ENCODE results near the gene PRPF19. TPM values are rescaled to one million over a fixed set of nuclear protein-coding genes. Genes with fewer than 3 reads are reported as not detected.

The PRPF19 gene
- total and polyA plus RNA-seq, 10 of the 15 experiments (the other 5 are each of a cell fraction or from before 2014, with no cell fraction given), result 8.7 to 170 (median 61.3) TPM

DNA sequence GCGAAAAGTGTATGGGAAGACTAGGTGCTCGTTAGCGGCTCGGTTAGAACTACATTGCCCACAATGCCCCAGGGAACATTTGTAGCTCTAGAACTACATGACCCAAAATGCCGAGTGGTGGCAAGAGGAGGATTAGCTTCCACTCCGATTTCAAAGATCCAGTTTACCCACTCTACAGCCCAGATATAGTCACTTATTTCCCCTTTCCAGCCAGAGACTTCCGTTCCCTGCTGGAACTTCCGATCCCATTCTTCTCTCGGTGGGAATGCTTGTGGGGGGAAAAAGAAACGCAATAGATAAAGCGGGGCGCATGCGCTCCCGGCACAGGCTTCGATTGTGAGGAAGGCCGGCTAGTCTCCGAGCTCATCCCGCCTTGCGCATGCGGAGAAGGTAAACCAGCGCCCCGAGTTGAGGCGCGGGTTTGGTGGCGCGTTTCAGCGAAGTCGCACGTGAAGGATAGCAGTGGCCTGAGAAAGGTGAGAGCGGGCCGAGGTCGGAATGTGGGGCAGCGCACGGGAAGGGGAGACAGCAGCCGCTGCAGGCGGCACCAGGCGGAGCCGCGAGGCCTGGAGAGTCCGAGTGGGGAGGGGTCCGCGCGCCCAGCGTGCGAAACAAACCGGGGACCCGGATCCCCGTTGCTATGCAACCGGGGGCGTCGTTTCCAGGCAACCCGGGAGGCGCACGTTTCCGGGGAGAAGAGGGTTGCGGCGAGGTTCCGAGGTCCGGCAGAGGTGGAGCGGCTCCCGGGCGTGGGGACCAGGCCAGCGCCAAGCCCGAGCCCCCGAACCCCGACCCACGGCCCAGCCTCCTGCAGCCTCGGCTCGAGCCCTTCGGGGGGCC lies 7.6 kb upstream of the PRPF19 start, which contains the start of gene TMEM109 (continued):
- TF ChIP-seq SMAD1 (IDR thresholded peaks at IDR 0.05; ENCODE audit: low read depth, partially characterized antibody) (no peak), RB1 (IDR thresholded peaks at IDR 0.05; ENCODE audit: borderline replicate concordance) (no peak), JUND (IDR thresholded peaks at IDR 0.05; ENCODE audit: low read depth, low read length) (no peak), POLR2A (IDR thresholded peaks at IDR 0.05; ENCODE audit: low read depth, low read length) (peak; percentile 70), NBN (IDR thresholded peaks at IDR 0.05) (0 out of 2 replicates have a peak, but pooled peaks have one; percentile 38), JUNB (IDR thresholded peaks at IDR 0.05) (no peak), HCFC1 (IDR thresholded peaks at IDR 0.05; ENCODE audit: low read length) (peak; percentile 95), TAF1 (IDR thresholded peaks at IDR 0.05; ENCODE audit: borderline replicate concordance, low read depth, low read length) (0 out of 2 replicates have a peak, but pooled peaks have one; percentile 29), ZNF207 (IDR thresholded peaks at IDR 0.05; ENCODE audit: borderline replicate concordance) (peak; percentile 66; the same call in 1 of the 2 replicates), WRNIP1 (IDR thresholded peaks at IDR 0.05; ENCODE audit: borderline replicate concordance, low read depth, low read length) (no peak), GABPA (IDR thresholded peaks at IDR 0.05; ENCODE audit: low read depth) (no peak), CHD1 (IDR thresholded peaks at IDR 0.05; ENCODE audit: low read depth, low read length) (0 out of 2 replicates have a peak, but pooled peaks have one; percentile 67), SMAD5 (IDR thresholded peaks at IDR 0.05; ENCODE audit: low read depth) (no peak), TARDBP (IDR thresholded peaks at IDR 0.05; ENCODE audit: borderline replicate concordance) (peak; percentile 86), SIN3A (IDR thresholded peaks at IDR 0.05; ENCODE audit: low read depth, low read length) (peak; percentile 38; the same call in 1 of the 2 replicates), SUZ12 (IDR thresholded peaks at IDR 0.05; ENCODE audit: unreplicated experiment) (no peak), SIX5 (IDR thresholded peaks at IDR 0.05; ENCODE audit: low read depth, low read length, severe bottlenecking) (peak; percentile 98), ZSCAN29 (IDR thresholded peaks at IDR 0.05) (no peak)
- TF ChIP-seq, protein P1, sequence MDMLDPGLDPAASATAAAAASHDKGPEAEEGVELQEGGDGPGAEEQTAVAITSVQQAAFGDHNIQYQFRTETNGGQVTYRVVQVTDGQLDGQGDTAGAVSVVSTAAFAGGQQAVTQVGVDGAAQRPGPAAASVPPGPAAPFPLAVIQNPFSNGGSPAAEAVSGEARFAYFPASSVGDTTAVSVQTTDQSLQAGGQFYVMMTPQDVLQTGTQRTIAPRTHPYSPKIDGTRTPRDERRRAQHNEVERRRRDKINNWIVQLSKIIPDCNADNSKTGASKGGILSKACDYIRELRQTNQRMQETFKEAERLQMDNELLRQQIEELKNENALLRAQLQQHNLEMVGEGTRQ (IDR thresholded peaks at IDR 0.05; ENCODE audit: borderline replicate concordance, low read depth, low read length), result no peak
- TF ChIP-seq, protein P2, sequence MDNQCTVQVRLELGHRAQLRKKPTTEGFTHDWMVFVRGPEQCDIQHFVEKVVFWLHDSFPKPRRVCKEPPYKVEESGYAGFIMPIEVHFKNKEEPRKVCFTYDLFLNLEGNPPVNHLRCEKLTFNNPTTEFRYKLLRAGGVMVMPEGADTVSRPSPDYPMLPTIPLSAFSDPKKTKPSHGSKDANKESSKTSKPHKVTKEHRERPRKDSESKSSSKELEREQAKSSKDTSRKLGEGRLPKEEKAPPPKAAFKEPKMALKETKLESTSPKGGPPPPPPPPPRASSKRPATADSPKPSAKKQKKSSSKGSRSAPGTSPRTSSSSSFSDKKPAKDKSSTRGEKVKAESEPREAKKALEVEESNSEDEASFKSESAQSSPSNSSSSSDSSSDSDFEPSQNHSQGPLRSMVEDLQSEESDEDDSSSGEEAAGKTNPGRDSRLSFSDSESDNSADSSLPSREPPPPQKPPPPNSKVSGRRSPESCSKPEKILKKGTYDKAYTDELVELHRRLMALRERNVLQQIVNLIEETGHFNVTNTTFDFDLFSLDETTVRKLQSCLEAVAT (IDR thresholded peaks at IDR 0.05), result peak; percentile 67; the same call in 1 of the 2 replicates
- TF ChIP-seq, protein P3, sequence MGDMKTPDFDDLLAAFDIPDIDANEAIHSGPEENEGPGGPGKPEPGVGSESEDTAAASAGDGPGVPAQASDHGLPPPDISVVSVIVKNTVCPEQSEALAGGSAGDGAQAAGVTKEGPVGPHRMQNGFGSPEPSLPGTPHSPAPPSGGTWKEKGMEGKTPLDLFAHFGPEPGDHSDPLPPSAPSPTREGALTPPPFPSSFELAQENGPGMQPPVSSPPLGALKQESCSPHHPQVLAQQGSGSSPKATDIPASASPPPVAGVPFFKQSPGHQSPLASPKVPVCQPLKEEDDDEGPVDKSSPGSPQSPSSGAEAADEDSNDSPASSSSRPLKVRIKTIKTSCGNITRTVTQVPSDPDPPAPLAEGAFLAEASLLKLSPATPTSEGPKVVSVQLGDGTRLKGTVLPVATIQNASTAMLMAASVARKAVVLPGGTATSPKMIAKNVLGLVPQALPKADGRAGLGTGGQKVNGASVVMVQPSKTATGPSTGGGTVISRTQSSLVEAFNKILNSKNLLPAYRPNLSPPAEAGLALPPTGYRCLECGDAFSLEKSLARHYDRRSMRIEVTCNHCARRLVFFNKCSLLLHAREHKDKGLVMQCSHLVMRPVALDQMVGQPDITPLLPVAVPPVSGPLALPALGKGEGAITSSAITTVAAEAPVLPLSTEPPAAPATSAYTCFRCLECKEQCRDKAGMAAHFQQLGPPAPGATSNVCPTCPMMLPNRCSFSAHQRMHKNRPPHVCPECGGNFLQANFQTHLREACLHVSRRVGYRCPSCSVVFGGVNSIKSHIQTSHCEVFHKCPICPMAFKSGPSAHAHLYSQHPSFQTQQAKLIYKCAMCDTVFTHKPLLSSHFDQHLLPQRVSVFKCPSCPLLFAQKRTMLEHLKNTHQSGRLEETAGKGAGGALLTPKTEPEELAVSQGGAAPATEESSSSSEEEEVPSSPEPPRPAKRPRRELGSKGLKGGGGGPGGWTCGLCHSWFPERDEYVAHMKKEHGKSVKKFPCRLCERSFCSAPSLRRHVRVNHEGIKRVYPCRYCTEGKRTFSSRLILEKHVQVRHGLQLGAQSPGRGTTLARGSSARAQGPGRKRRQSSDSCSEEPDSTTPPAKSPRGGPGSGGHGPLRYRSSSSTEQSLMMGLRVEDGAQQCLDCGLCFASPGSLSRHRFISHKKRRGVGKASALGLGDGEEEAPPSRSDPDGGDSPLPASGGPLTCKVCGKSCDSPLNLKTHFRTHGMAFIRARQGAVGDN (IDR thresholded peaks at IDR 0.05), result peak; percentile 82
- TF ChIP-seq, protein P4, sequence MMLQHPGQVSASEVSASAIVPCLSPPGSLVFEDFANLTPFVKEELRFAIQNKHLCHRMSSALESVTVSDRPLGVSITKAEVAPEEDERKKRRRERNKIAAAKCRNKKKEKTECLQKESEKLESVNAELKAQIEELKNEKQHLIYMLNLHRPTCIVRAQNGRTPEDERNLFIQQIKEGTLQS (IDR thresholded peaks at IDR 0.05; ENCODE audit: borderline replicate concordance, extremely low read depth, low read depth, low read length), result no peak
- TF ChIP-seq, protein P5, sequence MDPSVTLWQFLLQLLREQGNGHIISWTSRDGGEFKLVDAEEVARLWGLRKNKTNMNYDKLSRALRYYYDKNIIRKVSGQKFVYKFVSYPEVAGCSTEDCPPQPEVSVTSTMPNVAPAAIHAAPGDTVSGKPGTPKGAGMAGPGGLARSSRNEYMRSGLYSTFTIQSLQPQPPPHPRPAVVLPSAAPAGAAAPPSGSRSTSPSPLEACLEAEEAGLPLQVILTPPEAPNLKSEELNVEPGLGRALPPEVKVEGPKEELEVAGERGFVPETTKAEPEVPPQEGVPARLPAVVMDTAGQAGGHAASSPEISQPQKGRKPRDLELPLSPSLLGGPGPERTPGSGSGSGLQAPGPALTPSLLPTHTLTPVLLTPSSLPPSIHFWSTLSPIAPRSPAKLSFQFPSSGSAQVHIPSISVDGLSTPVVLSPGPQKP (IDR thresholded peaks at IDR 0.05; ENCODE audit: low read depth, low read length), result no peak

Data from GM12878 (cell line).